Endothelial cell of umbilical vein (primary cell): ENCODE results near the gene CCDC57.

Experiments
- CTCF ChIP-seq, 2 donors: IDR thresholded peaks; 1 replicate in 1 of 2; 2 replicates in 1 of 2; pipeline ENCODE4 v1.5.1; 2011; ENCODE audit warnings: low read length in 2 of 2, mild to moderate bottlenecking in 2 of 2, moderate library complexity in 2 of 2, control low read depth in 1 of 2, inconsistent platforms in 1 of 2, low read depth in 1 of 2; ENCODE audit not compliant: insufficient read depth in 1 of 2; ENCODE audit errors: extremely low read depth in 1 of 2
- EZH2 ChIP-seq: IDR thresholded peaks from 2 replicates; pipeline ENCODE4 v1.6.1; 2012; ENCODE audit warnings: borderline replicate concordance, low read depth, mild to moderate bottlenecking, moderate library complexity, low read length, inconsistent platforms; ENCODE audit not compliant: severe bottlenecking
- JUN ChIP-seq: IDR thresholded peaks from 2 replicates; pipeline ENCODE4 v1.6.1; 2011; ENCODE audit warnings: borderline replicate concordance, low read depth; ENCODE audit not compliant: insufficient read length, insufficient read depth
- MYC ChIP-seq: IDR thresholded peaks from one replicate; pipeline ENCODE4 v1.6.1; 2011; ENCODE audit warnings: mild to moderate bottlenecking, low read depth, low read length
- POLR2A ChIP-seq: IDR thresholded peaks from 2 replicates; pipeline ENCODE4 v1.6.1; 2012; ENCODE audit warnings: low read depth, mild to moderate bottlenecking, control low read depth, low read length
- POLR2AphosphoS5 ChIP-seq: IDR thresholded peaks from 2 replicates; pipeline ENCODE4 v1.6.1; 2012; ENCODE audit warnings: low read depth, mild to moderate bottlenecking, control low read depth, low read length, moderate library complexity; ENCODE audit not compliant: insufficient read depth

- no peak for TF ChIP-seq CTCF (IDR thresholded peaks at IDR 0.05; ENCODE audit: extremely low read depth in 1 of 2, insufficient read depth in 1 of 2, low read depth in 1 of 2, low read length in 2 of 2)
- no peak for TF ChIP-seq POLR2AphosphoS5
- TF ChIP-seq POLR2A, result no peak
- TF ChIP-seq EZH2, result no peak
- no peak for TF ChIP-seq JUN
- no peak for TF ChIP-seq MYC
Observed at GRCh38 chr17:82253179-82253544, 40.5 kb upstream of the CCDC57 start.
